Trophoblast cell (in vitro differentiated cells and primary cell): Measurements from ENCODE around the gene PIP4K2C. TPM values are rescaled to one million over a fixed set of nuclear protein-coding genes. Genes with fewer than 3 reads are reported as not detected.

Experiments
- DNase-seq, 2 donors: peaks; one replicate each; pipeline ENCODE4 v3.0.0-alpha.2; 2016
- H2AFZ ChIP-seq: 2 replicates; pipeline ENCODE4 v1.6.1; 2013; ENCODE audit warnings: low read length, moderate library complexity, mild to moderate bottlenecking; ENCODE audit not compliant: insufficient read depth, poor library complexity
- H2AK5ac ChIP-seq: 2 replicates; pipeline ENCODE4 v1.6.1; 2013; ENCODE audit warnings: mild to moderate bottlenecking, low read length
- H2BK120ac ChIP-seq: 2 replicates; pipeline ENCODE4 v1.6.1; 2013; ENCODE audit warnings: low read length, mild to moderate bottlenecking, moderate library complexity; ENCODE audit not compliant: insufficient read depth, poor library complexity
- H2BK12ac ChIP-seq: 2 replicates; pipeline ENCODE4 v1.6.1; 2013; ENCODE audit warnings: mild to moderate bottlenecking, low read length, moderate library complexity
- H2BK5ac ChIP-seq: 2 replicates; pipeline ENCODE4 v1.6.1; 2013; ENCODE audit warnings: low read length, low read depth, moderate library complexity, mild to moderate bottlenecking; ENCODE audit not compliant: poor library complexity
- H3K14ac ChIP-seq: 2 replicates; pipeline ENCODE4 v1.6.1; 2013; ENCODE audit warnings: mild to moderate bottlenecking, low read length
- H3K18ac ChIP-seq: 2 replicates; pipeline ENCODE4 v1.6.1; 2013; ENCODE audit warnings: mild to moderate bottlenecking, low read length
- H3K23ac ChIP-seq: 2 replicates; pipeline ENCODE4 v1.6.1; 2013; ENCODE audit warnings: low read length
- H3K27ac ChIP-seq: 2 replicates; pipeline ENCODE4 v1.5.1; 2013; ENCODE audit warnings: low read depth, mild to moderate bottlenecking, inconsistent platforms, low read length, moderate library complexity
- H3K27me3 ChIP-seq: 2 replicates; pipeline ENCODE4 v1.6.1; 2013; ENCODE audit warnings: inconsistent platforms, mild to moderate bottlenecking, low read length, moderate library complexity; ENCODE audit not compliant: insufficient read depth
- H3K36me3 ChIP-seq, 2 experiments: 1 replicate in 1 of 2; 2 replicates in 1 of 2; pipeline ENCODE4 v1.6.1; 2013; ENCODE audit warnings: low read length in 2 of 2, mild to moderate bottlenecking in 2 of 2, moderate library complexity in 1 of 2; ENCODE audit not compliant: insufficient read depth in 2 of 2, control insufficient read depth in 1 of 2
- H3K4ac ChIP-seq: 2 replicates; pipeline ENCODE4 v1.6.1; 2013; ENCODE audit warnings: low read depth, mild to moderate bottlenecking, low read length, moderate library complexity
- H3K4me1 ChIP-seq, 2 experiments: 1 replicate in 1 of 2; 2 replicates in 1 of 2; pipeline ENCODE4 v1.6.1; 2013; ENCODE audit warnings: low read length in 2 of 2, mild to moderate bottlenecking in 2 of 2, moderate library complexity in 1 of 2; ENCODE audit not compliant: insufficient read depth in 2 of 2, control insufficient read depth in 1 of 2
- H3K4me2 ChIP-seq: 2 replicates; pipeline ENCODE4 v1.6.1; 2013; ENCODE audit warnings: inconsistent platforms, mild to moderate bottlenecking, low read length, moderate library complexity
- H3K4me3 ChIP-seq: 2 replicates; pipeline ENCODE4 v1.5.1; 2013; ENCODE audit warnings: mild to moderate bottlenecking, low read depth, low read length, inconsistent platforms
- H3K79me1 ChIP-seq: one replicate; pipeline ENCODE4 v1.6.1; 2013; ENCODE audit warnings: low read length
- H3K79me2 ChIP-seq: 2 replicates; pipeline ENCODE4 v1.6.1; 2013; ENCODE audit warnings: low read length, mild to moderate bottlenecking; ENCODE audit not compliant: control insufficient read depth, insufficient read depth, poor library complexity
- H3K9ac ChIP-seq: 2 replicates; pipeline ENCODE4 v1.6.1; 2013; ENCODE audit warnings: mild to moderate bottlenecking, low read length
- H3K9me3 ChIP-seq: 2 replicates; pipeline ENCODE4 v1.6.1; 2013; ENCODE audit warnings: low read depth, mild to moderate bottlenecking, control low read depth, inconsistent platforms, low read length; ENCODE audit not compliant: insufficient read depth
- H4K12ac ChIP-seq: 2 replicates; pipeline ENCODE4 v1.6.1; 2013; ENCODE audit warnings: low read depth, mild to moderate bottlenecking, low read length, moderate library complexity
- H4K8ac ChIP-seq: 2 replicates; pipeline ENCODE4 v1.6.1; 2013; ENCODE audit warnings: low read depth, mild to moderate bottlenecking, low read length, moderate library complexity
- H4K91ac ChIP-seq: one replicate; pipeline ENCODE4 v1.6.1; 2013; ENCODE audit warnings: low read depth, mild to moderate bottlenecking, low read length, moderate library complexity
- WGBS: extraction: QIAGEN DNeasy Blood & Tissue Kit; methylation state at CpG from one replicate; pipeline ENCODE4 v1.1.7; 2013; ENCODE audit warnings: missing lambda C conversion rate; ENCODE audit not compliant: insufficient read length, insufficient coverage; ENCODE audit errors: extremely low coverage; 5-methylcytosine and 5-hydroxymethylcytosine counted together
- polyA plus RNA-seq: library from polyadenylated mRNA; stranded (reverse); fragments of 200-250 nt; gene quantifications from 2 replicates; pipeline ENCODE4 v1.2.3, GENCODE V29; 2013

The PIP4K2C gene
- 31.5 and 32.2 TPM in 2 replicates for polyA plus RNA-seq

DNA sequence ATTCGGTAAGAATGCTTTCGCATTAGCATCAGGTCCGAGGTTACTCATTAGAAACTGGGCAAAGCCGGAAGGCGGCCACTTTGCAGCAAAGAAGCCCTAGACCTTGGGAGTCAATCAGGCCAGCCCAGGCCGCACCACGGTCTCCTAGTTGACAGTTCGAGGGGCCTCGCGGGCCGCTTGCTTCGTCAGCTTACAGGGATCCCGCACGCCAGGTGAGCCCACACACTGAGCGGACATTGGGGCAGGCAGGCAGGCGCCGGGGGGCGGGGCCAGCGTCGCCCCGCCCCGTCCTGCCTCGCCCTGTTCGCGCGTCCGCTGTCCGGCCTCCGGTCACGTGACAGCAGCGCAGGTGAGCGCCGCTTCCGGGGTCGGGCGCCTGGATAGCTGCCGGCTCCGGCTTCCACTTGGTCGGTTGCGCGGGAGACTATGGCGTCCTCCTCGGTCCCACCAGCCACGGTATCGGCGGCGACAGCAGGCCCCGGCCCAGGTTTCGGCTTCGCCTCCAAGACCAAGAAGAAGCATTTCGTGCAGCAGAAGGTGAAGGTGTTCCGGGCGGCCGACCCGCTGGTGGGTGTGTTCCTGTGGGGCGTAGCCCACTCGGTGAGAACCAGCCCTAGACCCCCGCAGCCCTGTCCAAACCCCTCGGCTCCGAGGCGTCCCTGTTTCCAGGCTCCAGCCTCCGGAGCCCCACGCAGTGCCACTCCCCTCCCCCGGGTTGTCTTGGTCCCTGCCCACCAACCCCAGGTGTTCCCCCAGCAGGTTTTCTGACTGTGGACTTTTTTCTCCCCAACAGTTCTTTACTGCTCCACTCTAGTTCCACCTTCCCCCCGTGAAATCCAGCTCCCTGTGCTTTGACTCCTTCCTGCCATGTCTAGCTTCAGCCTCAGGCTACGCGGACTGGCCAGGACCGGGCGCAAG is at the start of gene PIP4K2C:
Gene PIP4K2C (plus strand): TSS at position 329 of the 918 bp plus-strand sequence. CDS start 98 bp downstream, at position 427.
- H2BK12ac ChIP-seq = no peak within 1 kb of the TSS
- H4K8ac ChIP-seq = peak within 1 kb of the TSS; percentile 91
- H3K14ac ChIP-seq = peak within 1 kb of the TSS; percentile 68
- peak within 1 kb of the TSS; percentile 77 for H3K18ac ChIP-seq
- H3K27ac ChIP-seq = peak within 1 kb of the TSS; percentile 10
- peak within 1 kb of the TSS; percentile 96 for H3K4me3 ChIP-seq
- peaks cover 8 to 13% of the 10 kb centered on the region in 2 experiments for H3K36me3 ChIP-seq
- peak within 1 kb of the TSS; percentile 86 for H2AFZ ChIP-seq
- H3K4me2 ChIP-seq = peak within 1 kb of the TSS; percentile 79
- H3K4me1 ChIP-seq = peaks cover 4 to 11% of the 10 kb centered on the region in 2 experiments
- no peaks in the 10 kb centered on the region for H3K27me3 ChIP-seq
- no peak within 1 kb of the TSS for H3K23ac ChIP-seq
- no CpG with 5 or more reads among the region's 69 CpGs for WGBS
- H2BK5ac ChIP-seq = peak within 1 kb of the TSS; percentile 14
- peaks cover 3% of the 10 kb centered on the region for H3K79me2 ChIP-seq
- H3K9ac ChIP-seq = peak within 1 kb of the TSS; percentile 92
- H3K4ac ChIP-seq = peak within 1 kb of the TSS; percentile 71
- peak within 1 kb of the TSS; percentile 79 for H4K12ac ChIP-seq
- no peak within 1 kb of the TSS for H2AK5ac ChIP-seq
- H2BK120ac ChIP-seq = peak within 1 kb of the TSS; percentile 40
- peak within 1 kb of the TSS; percentile 76 for H4K91ac ChIP-seq
- peaks cover 5% of the 10 kb centered on the region for H3K79me1 ChIP-seq
- H3K9me3 ChIP-seq = no peaks in the 10 kb centered on the region
- peak; percentile 89 to 90 for DNase-seq

DNA sequence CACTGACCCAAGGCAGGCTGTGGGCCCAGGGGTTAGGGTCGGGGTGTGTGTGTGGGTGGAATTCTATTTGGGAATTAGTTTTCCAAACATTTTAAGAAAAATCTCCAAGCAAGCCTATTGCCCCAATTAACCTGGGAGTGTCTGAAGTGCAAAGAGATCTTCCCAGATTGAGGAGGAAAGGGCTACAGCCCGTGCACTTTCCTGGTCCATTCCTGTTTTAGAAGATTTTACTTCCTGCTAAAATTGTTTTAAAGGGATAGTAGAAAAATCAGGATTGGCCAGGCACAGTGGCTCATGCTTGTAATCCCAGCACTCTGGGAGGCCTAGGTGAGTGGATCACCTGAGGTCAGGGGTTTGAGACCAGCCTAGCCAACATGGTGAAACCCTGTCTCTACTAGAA is 49.3 kb upstream of the PIP4K2C start:
- H2AFZ ChIP-seq = no peak overlapping the region
- H3K23ac ChIP-seq = no peak overlapping the region
- no peak overlapping the region for H4K8ac ChIP-seq
- no peak overlapping the region for H4K91ac ChIP-seq
- H3K18ac ChIP-seq = no peak overlapping the region
- no peak overlapping the region for H2AK5ac ChIP-seq
- no peak for DNase-seq
- no peaks in the 10 kb centered on the region for H3K9me3 ChIP-seq
- WGBS = no CpG with 5 or more reads among the region's 2 CpGs
- H3K4ac ChIP-seq = no peak overlapping the region
- H2BK120ac ChIP-seq = no peak overlapping the region
- H3K79me1 ChIP-seq = peaks cover 2% of the 10 kb centered on the region
- H4K12ac ChIP-seq = no peak overlapping the region
- no peak overlapping the region for H3K4me2 ChIP-seq
- no peak overlapping the region for H3K14ac ChIP-seq
- H3K4me3 ChIP-seq = no peak overlapping the region
- no peak overlapping the region for H2BK5ac ChIP-seq
- peaks cover 5% of the 10 kb centered on the region for H3K79me2 ChIP-seq
- H2BK12ac ChIP-seq = no peak overlapping the region
- H3K9ac ChIP-seq = no peak overlapping the region
- H3K27ac ChIP-seq = no peak overlapping the region
- H3K27me3 ChIP-seq = no peaks in the 10 kb centered on the region
- peaks cover 19 to 39% of the 10 kb centered on the region in 2 experiments for H3K36me3 ChIP-seq
- H3K4me1 ChIP-seq = peaks cover 7% of the 10 kb centered on the region in 2 experiments

DNA sequence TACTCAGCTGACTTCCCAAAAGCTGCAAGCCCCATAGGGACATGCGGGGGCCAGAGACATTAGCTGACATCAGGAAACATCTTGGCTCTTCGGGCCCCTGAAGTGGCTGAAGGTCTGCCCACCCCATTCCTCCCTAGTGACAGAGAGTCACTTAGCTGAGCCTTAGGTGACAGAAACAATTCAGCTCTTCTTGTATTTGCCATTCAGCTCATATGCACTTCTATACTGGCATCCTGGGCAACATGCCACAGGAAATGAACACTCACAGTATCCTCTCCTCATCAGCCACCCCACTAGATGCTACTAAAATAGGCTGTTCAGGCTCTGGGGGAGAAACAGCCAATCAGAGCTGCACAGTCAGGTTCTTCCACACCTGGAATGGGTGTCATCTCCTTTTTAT is 47.4 kb upstream of the PIP4K2C start:
- no CpG with 5 or more reads among the region's 2 CpGs for WGBS
- H3K9me3 ChIP-seq = no peaks in the 10 kb centered on the region
- no peak overlapping the region for H3K27ac ChIP-seq
- H2AK5ac ChIP-seq = no peak overlapping the region
- no peak for DNase-seq
- H2AFZ ChIP-seq = no peak overlapping the region
- no peak overlapping the region for H3K9ac ChIP-seq
- H4K12ac ChIP-seq = no peak overlapping the region
- no peak overlapping the region for H4K8ac ChIP-seq
- H3K36me3 ChIP-seq = peaks cover 17 to 34% of the 10 kb centered on the region in 2 experiments
- H2BK120ac ChIP-seq = no peak overlapping the region
- peaks cover 8% of the 10 kb centered on the region for H3K79me2 ChIP-seq
- no peak overlapping the region for H3K18ac ChIP-seq
- H3K79me1 ChIP-seq = peaks cover 5% of the 10 kb centered on the region
- no peak overlapping the region for H2BK5ac ChIP-seq
- H3K4ac ChIP-seq = peak overlapping the region; percentile 27
- no peak overlapping the region for H3K23ac ChIP-seq
- no peak overlapping the region for H4K91ac ChIP-seq
- no peak overlapping the region for H3K14ac ChIP-seq
- peaks cover 7% of the 10 kb centered on the region in 2 experiments for H3K4me1 ChIP-seq
- no peak overlapping the region for H2BK12ac ChIP-seq
- peaks cover under 1% of the 10 kb centered on the region for H3K27me3 ChIP-seq
- H3K4me3 ChIP-seq = no peak overlapping the region
- H3K4me2 ChIP-seq = no peak overlapping the region

DNA sequence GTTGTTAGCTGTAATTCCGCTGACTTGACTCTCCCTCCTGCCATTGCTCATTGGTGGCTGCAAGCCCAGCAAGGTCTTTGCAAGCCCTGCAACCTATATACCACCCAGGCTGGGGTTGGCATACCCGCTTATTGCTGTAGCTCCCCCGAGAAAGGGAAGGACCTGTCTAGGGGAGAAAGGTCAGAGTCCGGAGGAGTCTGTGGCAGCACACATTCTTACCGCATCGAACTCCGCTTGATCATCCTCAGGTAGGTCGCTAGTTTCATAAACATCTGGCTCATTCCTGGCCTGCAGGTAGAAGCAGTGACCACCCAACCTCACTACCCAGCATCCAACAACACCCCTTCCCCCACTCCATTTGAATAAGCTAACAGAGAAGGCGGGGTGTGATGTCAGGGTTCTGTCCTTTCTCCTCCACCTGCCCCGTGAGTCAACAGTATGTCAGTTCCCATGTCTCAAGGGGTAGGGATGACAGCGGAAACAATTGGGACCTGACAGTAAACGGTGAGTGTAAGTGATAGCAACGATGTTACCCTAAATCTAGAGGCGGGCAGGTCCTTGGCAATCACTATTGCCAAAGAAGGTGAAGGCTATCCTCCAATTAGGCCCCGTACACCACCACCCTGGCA is 45.1 kb upstream of the PIP4K2C start:
- peaks cover 5% of the 10 kb centered on the region for H3K79me1 ChIP-seq
- peak overlapping the region; percentile 87 for H3K4me2 ChIP-seq
- WGBS = no CpG with 5 or more reads among the region's 15 CpGs
- no peak overlapping the region for H4K91ac ChIP-seq
- no peak overlapping the region for H3K14ac ChIP-seq
- no peak overlapping the region for H2BK5ac ChIP-seq
- peak overlapping the region; percentile 95 for H4K8ac ChIP-seq
- no peak overlapping the region for H2AFZ ChIP-seq
- peaks cover 3% of the 10 kb centered on the region for H3K9me3 ChIP-seq
- peaks cover 22% of the 10 kb centered on the region for H3K27me3 ChIP-seq
- no peak overlapping the region for H2BK120ac ChIP-seq
- H3K79me2 ChIP-seq = peaks cover 8% of the 10 kb centered on the region
- H3K4me3 ChIP-seq = peak overlapping the region; percentile 96
- peak overlapping the region; percentile 93 for H3K4ac ChIP-seq
- H2AK5ac ChIP-seq = peak overlapping the region; percentile 33
- H4K12ac ChIP-seq = no peak overlapping the region
- peak overlapping the region; percentile 99 for H3K9ac ChIP-seq
- no peak overlapping the region for H3K27ac ChIP-seq
- H3K23ac ChIP-seq = no peak overlapping the region
- peaks cover 9 to 19% of the 10 kb centered on the region in 2 experiments for H3K36me3 ChIP-seq
- no peak overlapping the region for H2BK12ac ChIP-seq
- H3K4me1 ChIP-seq = peaks cover 7% of the 10 kb centered on the region in 2 experiments
- no peak overlapping the region for H3K18ac ChIP-seq
- DNase-seq = peak in 1 of 2 donors; percentile 18
